COLO668 (cell line): Measurements from ENCODE around the gene GARIN6.
"Not testable (repeated sequence)": the region's sequence is repeated elsewhere in the genome, so short reads cannot be mapped to it uniquely, and the experiment has no call there.

ENCODE experiments used
- DNase-seq: peaks from one replicate; lab custom pipeline; 2025; ENCODE audit not compliant: unreplicated experiment; lab: John Stamatoyannopoulos, UW

Gene GARIN6

GRCh38 chr12:99647453-99647852 is at the start of gene GARIN6:
GARIN6 (plus strand) TSS chr12:99647753; CDS start chr12:99648175, 422 bp downstream.
- no peak for DNase-seq

- DNase-seq: no peak
Observed at GRCh38 chr12:99598785-99599184, 48.8 kb upstream of the GARIN6 start.

- peak; percentile 54 for DNase-seq
Observed at GRCh38 chr12:99600388-99600787, 47.2 kb upstream of the GARIN6 start.

DNA sequence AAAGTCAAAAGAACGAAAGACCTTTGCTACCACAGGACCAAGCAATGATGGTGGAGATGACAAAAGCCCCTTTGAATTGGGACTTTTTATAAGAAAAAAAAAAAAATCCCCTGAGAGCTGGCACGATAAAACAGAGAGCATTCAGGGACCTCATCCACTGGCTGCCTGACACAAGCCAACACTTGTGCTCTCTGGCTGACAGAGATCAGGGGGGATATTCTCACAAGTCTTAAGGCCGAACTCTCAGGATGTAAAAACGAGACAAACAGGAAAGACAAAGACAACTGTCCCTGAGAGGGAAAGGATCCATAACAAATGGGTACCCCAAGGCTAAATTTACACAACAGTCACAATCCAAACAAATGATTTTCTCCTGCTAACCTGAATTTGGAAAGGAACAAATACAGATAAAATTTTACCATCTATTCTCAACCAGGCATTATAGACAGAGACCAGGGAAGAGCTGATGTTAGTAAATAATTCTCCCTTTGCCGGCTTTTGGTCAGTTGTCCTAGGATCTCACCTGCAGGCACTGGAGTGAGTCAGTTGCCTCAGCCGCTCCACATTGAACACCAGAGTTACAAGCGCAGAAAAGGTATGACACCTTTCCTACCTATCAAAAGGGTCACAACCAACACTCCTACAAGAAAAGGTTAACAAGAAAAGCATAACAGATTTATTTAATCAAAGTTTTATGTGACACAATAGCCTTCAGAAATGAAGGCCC is 37.9 kb upstream of the GARIN6 start:
- DNase-seq: no peak

- no peak for DNase-seq
Observed at GRCh38 chr12:99611117-99611516, 36.4 kb upstream of the GARIN6 start.

- DNase-seq: no peak
Observed at GRCh38 chr12:99611599-99611998, 36.0 kb upstream of the GARIN6 start.

DNA sequence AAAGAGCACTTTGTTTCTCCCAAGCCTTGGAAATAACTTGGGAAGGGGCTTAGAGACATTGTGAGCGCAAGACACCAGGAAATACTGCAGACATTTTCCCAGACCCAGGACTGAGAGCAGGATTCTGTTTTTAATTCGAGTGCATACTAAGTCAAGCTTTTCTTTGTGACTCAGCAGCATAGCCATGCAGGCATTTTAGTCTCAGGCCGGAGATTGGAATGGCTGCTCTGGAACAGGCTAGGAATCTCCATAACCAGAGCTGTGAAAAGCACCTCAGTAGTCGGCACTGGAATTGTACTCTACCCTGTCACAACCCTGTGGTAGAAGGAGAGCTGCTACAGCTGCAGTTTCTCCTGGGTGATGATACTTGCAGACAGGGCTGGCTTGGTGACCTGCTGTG is 28.9 kb upstream of the GARIN6 start:
- DNase-seq: no peak

DNA sequence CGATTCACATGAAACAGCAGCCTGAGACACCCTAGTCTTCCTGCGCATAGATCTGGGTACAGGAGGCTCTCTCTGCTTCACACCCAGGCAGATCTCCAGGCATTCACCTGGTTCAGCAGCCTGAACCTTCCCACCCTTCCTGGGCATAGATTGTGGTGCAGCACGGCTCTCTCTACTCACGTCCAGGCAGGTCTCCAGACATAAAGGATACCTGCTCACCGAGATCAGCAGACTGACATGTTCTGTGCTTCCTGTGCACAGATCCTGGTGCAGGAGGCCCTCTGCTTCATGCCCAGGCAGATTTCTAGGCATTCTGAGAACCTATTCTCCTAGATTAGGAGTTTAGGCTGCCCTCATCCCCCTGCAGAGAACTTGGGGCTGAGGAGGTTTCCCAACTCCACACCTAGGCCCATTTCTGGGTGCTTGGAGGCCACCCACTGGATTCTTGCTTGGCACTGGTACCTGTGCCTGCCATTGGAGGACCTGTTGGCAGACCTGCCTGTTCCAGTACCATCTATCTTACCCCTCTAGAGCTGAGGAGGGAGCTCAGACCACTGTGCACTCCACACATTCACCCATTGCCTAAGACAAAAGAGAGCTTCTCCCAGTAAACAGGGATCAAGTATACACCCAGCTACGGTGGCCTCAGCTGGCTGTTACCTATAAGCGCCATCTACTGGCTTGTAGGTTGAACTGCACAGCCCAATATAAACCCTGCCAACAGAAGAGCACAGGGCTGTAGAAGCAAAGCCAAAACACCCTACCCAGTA is 28.0 kb upstream of the GARIN6 start:
- DNase-seq: peak; percentile 12

- DNase-seq: no peak
Observed at GRCh38 chr12:99620159-99620479, 27.4 kb upstream of the GARIN6 start.

- not testable (repeated sequence) for DNase-seq
Observed at GRCh38 chr12:99624591-99624990, 23.0 kb upstream of the GARIN6 start.

GRCh38 chr12:99627459-99627858 is 20.1 kb upstream of the GARIN6 start:
- DNase-seq: no peak

DNA sequence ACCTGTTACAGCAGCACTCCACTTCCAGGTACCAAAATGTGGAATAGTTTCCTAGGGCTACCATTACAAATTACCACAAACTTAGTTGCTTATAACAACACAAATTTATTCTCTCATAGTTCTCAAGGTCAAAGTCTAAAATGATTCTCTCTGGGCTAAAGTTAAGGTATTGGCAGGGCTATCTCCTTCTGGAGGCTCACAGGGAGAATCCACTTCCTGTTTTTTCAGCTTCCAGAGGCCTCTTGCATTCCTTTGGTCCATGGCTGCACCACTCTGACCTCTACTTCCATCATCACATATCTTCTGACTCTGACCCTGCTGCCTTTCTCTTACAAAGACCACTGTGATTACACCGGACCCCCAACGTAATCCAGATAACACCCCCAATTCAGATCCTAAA is 2.9 kb upstream of the GARIN6 start:
- no peak for DNase-seq

GRCh38 chr12:99648183-99648582 is 630 bp downstream of the GARIN6 start:
- DNase-seq: no peak

DNA sequence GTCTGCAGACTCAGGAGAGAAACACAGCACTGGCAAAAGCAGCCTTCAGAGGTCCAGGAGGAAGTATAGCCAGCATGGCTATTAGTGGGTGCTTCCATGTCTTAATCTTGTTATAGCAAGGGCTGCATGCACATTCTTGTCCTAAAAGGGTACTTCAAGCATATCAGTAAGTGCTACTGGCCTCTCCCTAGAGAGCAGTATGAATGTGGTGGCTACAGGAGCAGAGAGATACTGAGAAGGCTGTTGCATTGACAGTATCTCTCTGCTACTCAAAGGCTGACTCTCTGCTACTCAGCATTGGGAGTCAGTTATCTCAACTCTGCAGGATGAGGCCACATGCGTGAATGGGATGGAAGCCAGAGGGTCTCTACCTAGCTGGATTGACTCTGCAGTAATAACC is 2.0 kb downstream of the GARIN6 start:
- DNase-seq: no peak

DNA sequence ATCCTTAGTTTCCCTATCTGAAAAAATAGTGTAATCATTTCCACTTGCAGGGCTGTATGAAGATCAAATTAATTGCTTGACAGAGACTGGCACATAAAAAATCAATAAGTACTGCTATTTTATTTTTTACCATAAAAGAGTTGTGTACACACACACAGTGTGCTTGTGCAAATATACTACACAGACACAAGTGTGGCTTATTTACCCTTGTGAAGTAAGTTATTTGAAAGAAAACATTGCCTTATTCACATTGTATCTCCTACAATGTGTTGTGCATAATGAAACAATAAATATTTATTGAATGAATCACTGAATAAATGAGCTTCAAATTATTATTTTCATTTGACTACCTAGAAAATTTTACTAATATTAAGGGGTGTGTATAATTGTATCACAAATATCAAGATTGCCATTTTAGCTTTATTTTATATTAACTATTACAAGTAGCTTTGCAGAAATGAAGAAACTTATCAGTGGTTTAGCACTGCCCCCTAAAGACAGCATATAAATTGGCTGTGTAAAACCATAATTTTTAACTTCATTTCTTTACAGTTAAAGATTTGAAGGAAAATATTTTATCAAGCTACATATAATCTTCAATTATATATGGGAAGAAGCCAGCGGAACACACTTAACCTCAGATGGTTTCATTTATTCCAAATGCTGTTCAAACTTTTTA is 11.3 kb downstream of the GARIN6 start:
- no peak for DNase-seq

DNA sequence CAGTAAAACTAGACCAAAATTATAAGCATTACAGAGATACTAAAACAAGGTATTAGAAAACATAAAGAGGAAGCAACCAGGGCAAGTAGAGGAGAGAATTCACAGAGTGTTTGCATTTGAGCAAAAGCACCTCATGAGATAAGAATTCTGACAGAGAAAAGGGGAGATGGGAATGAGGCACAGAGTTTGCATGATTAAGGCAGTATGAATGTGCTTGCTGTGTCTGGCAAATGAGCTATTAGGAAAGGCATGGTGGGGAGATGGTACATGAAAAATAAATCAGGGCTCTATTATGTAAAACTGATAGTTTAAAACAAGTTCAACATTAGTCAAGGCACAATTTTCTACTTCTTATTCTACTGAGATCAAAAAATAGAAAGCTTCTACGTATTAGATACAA is 23.1 kb downstream of the GARIN6 start:
- no peak for DNase-seq

GRCh38 chr12:99680276-99680675 is 32.7 kb downstream of the GARIN6 start:
- DNase-seq: no peak

GRCh38 chr12:99686142-99686541 is 38.6 kb downstream of the GARIN6 start:
- no peak for DNase-seq

DNA sequence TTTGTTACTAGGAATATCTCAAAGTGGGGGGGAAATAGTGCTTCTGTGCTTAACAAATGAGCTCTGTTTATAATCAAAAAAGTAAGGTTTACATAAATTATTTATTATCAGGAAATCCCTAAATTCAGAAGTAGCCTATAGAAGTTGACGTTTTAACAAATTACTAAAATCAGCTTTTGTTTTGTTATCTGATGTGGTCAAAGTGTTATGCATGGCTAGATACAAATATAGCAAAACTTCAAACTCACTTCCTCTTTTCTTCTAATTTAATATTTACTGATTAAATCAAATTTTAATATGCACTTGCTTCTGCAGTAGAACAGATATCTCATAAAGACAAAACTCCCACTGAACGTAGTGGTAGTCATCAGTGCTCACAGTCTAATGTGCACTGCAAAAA is 47.5 kb downstream of the GARIN6 start:
- DNase-seq: no peak
